NCI-H446 treated with DMSO at 0.1 percent for 48 hours (cell line): ENCODE measurements around the gene STOX1.
"Not testable (repeated sequence)": the region's sequence is repeated elsewhere in the genome, so short reads cannot be mapped to it uniquely, and the experiment has no call there.

Source experiments
- DNase-seq: peaks from one replicate; lab custom pipeline; 2025; lab: John Stamatoyannopoulos, UW

The STOX1 gene

GRCh38 chr10:68826764-68827591, at the start of gene STOX1:
STOX1 (plus strand) TSS chr10:68827531; CDS start chr10:68827624, 93 bp downstream.
- DNase-seq, result peak; percentile 7

- no peak for DNase-seq
Observed at GRCh38 chr10:68781613-68782574, 45.4 kb upstream of the STOX1 start.

- DNase-seq, result no peak
Observed at GRCh38 chr10:68784476-68784875, 42.9 kb upstream of the STOX1 start.

DNA sequence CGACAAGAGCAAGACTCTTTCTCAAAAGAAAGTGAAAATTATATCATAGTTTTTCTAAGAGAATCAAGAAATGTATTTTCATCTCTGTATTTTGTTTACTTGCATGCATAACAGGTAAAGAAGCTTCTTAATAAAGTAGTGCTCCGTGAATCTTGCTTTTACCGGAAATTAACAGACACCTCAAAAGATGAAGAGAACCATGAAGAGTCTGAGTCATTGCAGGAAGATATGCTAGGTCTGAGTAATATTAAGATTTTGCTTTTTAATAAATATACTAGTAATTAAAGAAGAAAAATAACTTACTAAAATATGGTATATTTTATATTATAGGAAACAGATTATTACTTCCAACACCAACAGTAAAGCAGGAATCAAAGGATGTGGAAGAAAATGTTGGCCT, 39.5 kb upstream of the STOX1 start:
- no peak for DNase-seq

DNA sequence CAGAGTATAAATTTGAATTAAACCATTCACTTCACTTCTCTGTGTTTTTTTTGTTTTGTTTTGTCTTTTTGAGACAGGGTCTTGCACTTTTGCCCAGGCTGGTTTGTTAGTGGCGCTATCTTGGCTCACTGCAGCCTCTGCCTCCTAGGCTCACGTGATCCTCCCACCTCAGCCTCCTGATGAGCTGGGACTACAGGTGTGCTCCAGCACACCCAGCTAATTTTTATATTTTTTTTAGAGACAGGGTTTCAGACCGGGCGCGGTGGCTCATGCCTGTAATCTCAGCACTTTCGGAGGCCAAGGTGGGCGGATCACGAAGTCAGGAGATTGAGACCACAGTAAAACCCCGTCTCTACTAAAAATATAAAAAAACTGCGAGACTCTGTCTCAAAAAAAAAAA, 36.9 kb upstream of the STOX1 start:
- no peak for DNase-seq

- DNase-seq, result no peak
Observed at GRCh38 chr10:68792115-68792514, 35.2 kb upstream of the STOX1 start.

DNA sequence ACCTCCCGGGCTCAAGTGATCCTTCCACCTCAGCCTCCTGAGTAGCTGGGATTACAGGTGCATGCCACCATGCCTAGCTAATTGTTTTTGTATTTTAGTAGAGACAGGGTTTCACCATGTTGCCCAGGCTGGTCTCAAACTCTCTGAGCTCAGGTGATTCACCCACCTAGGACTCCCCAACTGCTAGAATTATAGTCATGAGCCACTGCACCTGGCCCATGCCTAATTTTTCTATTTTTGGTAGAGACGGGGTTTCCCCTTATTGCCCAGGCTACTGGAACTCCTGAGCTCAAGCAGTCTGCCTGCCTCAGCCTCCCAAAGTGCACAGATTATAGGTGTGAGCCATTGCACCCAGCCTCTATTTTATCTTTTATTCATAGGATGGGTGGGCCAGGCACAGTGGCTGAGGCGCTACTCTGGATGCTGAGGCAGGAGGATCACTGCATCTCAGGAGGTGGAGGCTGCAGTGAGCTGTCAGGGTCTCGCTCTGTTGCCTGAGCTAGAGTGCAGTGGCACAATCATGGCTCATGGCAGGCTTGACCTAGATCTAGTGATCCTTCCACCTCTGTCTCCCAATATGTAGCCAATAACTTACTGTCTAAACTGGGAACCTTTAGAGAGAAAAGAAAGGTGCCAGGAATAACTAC, 31.3 kb upstream of the STOX1 start:
- no peak for DNase-seq

- no peak for DNase-seq
Observed at GRCh38 chr10:68796605-68797004, 30.7 kb upstream of the STOX1 start.

- DNase-seq, result no peak
Observed at GRCh38 chr10:68800211-68800610, 27.1 kb upstream of the STOX1 start.

GRCh38 chr10:68804692-68805091, 22.6 kb upstream of the STOX1 start:
- no peak for DNase-seq

- DNase-seq, result not testable (repeated sequence)
Observed at GRCh38 chr10:68810830-68811229, 16.5 kb upstream of the STOX1 start.

DNA sequence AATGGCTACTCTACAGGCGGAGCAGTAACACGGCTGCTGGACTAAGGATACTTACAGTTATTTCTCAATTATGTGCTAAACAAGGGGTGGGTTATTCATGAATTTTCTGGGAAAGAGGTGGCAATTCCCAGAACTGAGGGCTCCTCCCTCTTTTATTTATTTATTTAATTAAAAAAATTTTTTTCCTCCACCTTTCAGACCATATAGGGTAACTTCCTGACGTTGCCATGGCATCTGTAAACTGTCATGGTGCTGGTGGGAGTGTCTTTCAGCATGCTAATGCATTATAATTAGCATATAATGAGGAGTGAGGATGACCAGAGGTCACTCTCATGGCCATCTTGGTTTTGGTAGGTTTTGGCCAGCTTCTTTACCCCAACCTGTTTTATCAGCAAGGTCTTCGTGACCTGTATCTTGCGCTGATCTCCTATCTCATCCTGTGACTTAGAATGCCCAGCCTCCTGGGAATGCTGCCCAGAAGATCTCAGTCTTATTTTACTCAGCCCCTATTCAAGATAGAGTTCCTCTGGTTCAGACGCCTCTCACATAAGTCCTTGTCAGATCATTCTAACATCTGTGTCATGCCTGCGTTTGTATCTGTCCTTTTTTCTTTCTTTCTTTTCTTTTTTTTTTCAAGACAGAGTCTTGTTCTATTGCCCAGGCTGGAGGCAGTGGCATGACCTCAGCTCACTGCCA, 15.9 kb upstream of the STOX1 start:
- no peak for DNase-seq

GRCh38 chr10:68812420-68812819, 14.9 kb upstream of the STOX1 start:
- no peak for DNase-seq

- DNase-seq, result no peak
Observed at GRCh38 chr10:68813559-68813958, 13.8 kb upstream of the STOX1 start.

DNA sequence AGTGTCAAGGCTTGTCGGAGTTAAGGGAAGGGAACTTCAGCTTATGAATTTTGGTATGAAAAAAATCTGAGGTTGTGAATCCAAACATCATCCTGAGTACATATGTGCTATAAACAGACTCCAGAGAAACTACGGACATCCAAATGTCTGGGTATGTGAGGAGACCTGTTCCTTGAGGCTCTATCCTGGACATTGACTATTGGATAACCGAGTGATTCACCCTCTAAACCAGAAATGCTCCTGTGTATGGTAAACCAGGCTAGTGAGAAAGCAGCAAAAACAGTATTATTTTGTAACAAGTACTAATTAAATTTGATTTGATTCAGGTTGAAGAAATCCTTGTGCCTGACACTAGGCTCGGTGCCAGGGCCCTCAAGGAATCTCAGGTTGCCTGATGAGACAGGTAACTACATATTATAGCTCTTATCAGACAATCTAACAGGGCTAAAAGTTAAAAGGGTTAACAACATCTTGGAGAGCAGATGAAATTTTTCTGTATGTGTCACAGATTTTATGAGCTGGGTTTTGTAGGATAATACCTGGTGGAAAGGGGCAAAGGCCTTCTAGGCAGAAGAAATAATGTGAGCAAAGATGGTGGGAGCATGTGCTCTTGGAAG, 10.4 kb upstream of the STOX1 start:
- DNase-seq, result no peak

GRCh38 chr10:68820359-68820758, 7.0 kb upstream of the STOX1 start:
- DNase-seq, result not testable (repeated sequence)

- not testable (repeated sequence) for DNase-seq
Observed at GRCh38 chr10:68822626-68823025, 4.7 kb upstream of the STOX1 start.

DNA sequence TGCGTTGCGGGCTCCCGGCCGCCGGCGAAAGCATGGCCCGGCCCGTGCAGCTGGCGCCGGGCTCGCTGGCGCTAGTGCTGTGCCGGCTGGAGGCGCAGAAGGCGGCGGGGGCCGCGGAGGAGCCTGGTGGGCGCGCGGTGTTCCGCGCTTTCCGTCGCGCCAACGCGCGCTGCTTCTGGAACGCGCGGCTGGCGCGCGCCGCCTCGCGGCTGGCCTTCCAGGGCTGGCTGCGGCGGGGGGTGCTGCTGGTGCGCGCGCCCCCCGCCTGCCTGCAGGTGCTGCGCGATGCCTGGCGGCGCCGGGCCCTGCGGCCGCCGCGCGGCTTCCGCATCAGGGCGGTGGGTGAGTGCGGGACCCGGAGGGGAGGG, 245 bp downstream of the STOX1 start:
- not testable (repeated sequence) for DNase-seq

GRCh38 chr10:68828083-68828601, 811 bp downstream of the STOX1 start:
- not testable (repeated sequence) for DNase-seq

DNA sequence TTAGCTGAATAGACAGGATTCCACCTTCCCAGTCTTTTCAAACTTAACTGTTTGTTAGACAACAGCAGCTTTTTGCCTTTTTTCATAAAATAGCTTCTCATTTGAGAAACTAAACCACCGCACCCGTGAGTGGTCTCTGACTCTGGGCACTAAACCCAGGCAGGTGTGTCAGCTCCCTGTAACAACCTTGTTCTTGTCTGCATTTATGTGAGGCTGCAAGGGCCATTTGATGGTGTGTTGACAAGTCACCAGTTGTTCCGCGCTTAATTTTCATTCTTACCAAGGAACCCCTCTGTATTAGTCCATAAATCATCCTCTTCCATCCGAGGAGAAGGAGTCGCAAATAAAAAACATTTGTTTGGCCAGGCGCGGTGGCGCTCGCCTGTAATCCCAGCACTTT, 1.5 kb downstream of the STOX1 start:
- no peak for DNase-seq

DNA sequence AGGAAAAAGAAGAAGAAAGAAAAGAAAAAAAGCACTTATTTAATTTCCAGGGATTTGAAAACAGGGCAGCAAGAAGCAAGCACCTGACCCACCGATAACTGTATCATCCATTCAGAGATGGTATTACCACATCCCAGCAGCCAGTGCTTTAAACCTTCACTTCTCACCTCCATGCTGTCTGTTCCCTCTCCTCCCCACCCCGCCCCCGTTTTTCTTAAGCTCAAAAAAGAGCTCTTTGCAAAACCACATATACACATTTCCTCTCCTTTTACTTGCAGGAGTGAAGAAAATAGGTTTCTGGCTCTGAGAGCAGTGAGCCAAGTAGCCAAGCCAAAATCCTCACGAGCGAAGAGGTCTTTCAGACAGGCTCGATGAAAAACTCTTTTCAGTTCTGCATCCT, 2.2 kb downstream of the STOX1 start:
- no peak for DNase-seq
